K562 (cell line): Measurements from ENCODE around the gene RABGAP1L. TPM values are rescaled to one million over a fixed set of nuclear protein-coding genes. Genes with fewer than 3 reads are reported as not detected.

ENCODE experiments used
- E2F6 ChIP-seq, 2 experiments: IDR thresholded peaks; 2 replicates each; pipeline ENCODE4 v1.6.1; 2011; ENCODE audit warnings: borderline replicate concordance in 1 of 2, control low read depth in 1 of 2, low read depth in 1 of 2, low read length in 1 of 2, mild to moderate bottlenecking in 1 of 2, mixed read lengths in 1 of 2, moderate library complexity in 1 of 2; ENCODE audit not compliant: insufficient read depth in 1 of 2, insufficient read length in 1 of 2, poor library complexity in 1 of 2, severe bottlenecking in 1 of 2; ENCODE audit errors: extremely low read depth in 1 of 2
- FOXJ2 ChIP-seq: fragments of 200-800 bp; sonication (Bioruptor generic); IDR thresholded peaks from 2 replicates; pipeline ENCODE4 v1.6.1; 2016; ENCODE audit warnings: missing genetic modification characterization, missing compliant biosample characterization
- GABPB1 ChIP-seq: sonication (generic); formaldehyde crosslinking; IDR thresholded peaks from 2 replicates; pipeline ENCODE4 v1.8.0; 2022; ENCODE audit warnings: mild to moderate bottlenecking, missing genetic modification reagents
- MAFG ChIP-seq: fragments of 450-650 bp; conservative IDR thresholded peaks from 2 replicates; pipeline ENCODE4 v1.6.1; 2016; ENCODE audit warnings: missing genetic modification characterization, missing compliant biosample characterization
- MEF2D ChIP-seq: conservative IDR thresholded peaks from 2 replicates; pipeline ENCODE4 v1.6.1; 2016; ENCODE audit warnings: low read depth, missing genetic modification characterization, missing compliant biosample characterization
- NFE2 ChIP-seq: IDR thresholded peaks from 2 replicates; pipeline ENCODE4 v1.6.1; 2014; ENCODE audit warnings: antibody characterized with exemption, low read depth
- NKRF ChIP-seq: fragments of 450-650 bp; IDR thresholded peaks from 2 replicates; pipeline ENCODE4 v1.6.1; 2016; ENCODE audit warnings: borderline replicate concordance
- POLR3G ChIP-seq: IDR thresholded peaks from 2 replicates; pipeline ENCODE4 v1.6.1; 2011; ENCODE audit not compliant: insufficient read length, insufficient replicate concordance; ENCODE audit errors: extremely low read depth
- PURB ChIP-seq: sonication (generic); formaldehyde crosslinking; IDR thresholded peaks from 2 replicates; pipeline ENCODE4 v1.9.0; 2021; ENCODE audit warnings: low read depth, mild to moderate bottlenecking, missing genetic modification reagents
- PYGO2 ChIP-seq: fragments of 450-650 bp; IDR thresholded peaks from 2 replicates; pipeline ENCODE4 v1.6.1; 2016; ENCODE audit warnings: mild to moderate bottlenecking, missing genetic modification characterization, moderate library complexity, missing compliant biosample characterization
- RAD21 ChIP-seq, 2 experiments: fragments of 250-450 bp in 1 of 2; fragments of 450-650 bp in 1 of 2; sonication (Bioruptor Pico) in 1 of 2; formaldehyde crosslinking in 1 of 2; IDR thresholded peaks in 1 of 2; conservative IDR thresholded peaks in 1 of 2; 2 replicates each; pipeline versions ENCODE4 v1.4.0 to v1.8.0; 2020 to 2022; ENCODE audit warnings: mild to moderate bottlenecking in 2 of 2, moderate library complexity in 1 of 2
- RBM25 ChIP-seq: fragments of 200-400 bp; formaldehyde crosslinking; IDR thresholded peaks from 2 replicates; pipeline ENCODE4 v1.6.1; 2018; ENCODE audit warnings: low read length, low read depth, moderate library complexity; ENCODE audit not compliant: severe bottlenecking
- SIX5 ChIP-seq, 2 experiments: IDR thresholded peaks; 2 replicates each; pipeline ENCODE4 v1.6.1; 2011; ENCODE audit warnings: low read length in 2 of 2, borderline replicate concordance in 1 of 2, low read depth in 1 of 2, mild to moderate bottlenecking in 1 of 2, moderate library complexity in 1 of 2; ENCODE audit not compliant: insufficient read depth in 1 of 2
- SMARCA5 ChIP-seq: fragments of 450-650 bp; IDR thresholded peaks from 2 replicates; pipeline ENCODE4 v1.6.1; 2016
- THRA ChIP-seq: fragments of 450-650 bp; IDR thresholded peaks from 2 replicates; pipeline ENCODE4 v1.6.1; 2017; ENCODE audit warnings: mild to moderate bottlenecking, moderate library complexity
- YY1 ChIP-seq, 3 experiments: IDR thresholded peaks; 2 replicates each; pipeline ENCODE4 v1.6.1; 2011; ENCODE audit warnings: low read length in 2 of 3, mild to moderate bottlenecking in 2 of 3, moderate library complexity in 2 of 3, borderline replicate concordance in 1 of 3, control low read depth in 1 of 3, low read depth in 1 of 3; ENCODE audit not compliant: insufficient read depth in 3 of 3, insufficient replicate concordance in 2 of 3, control insufficient read depth in 1 of 3, insufficient read length in 1 of 3; ENCODE audit errors: extremely low read depth in 1 of 3
- ZNF384 ChIP-seq: IDR thresholded peaks from 2 replicates; pipeline ENCODE4 v1.6.1; 2012; ENCODE audit warnings: low read depth, low read length, improper control_type of control experiment
- ZNF639 ChIP-seq, 2 experiments: fragments of 200-800 bp in 1 of 2; sonication (Bioruptor generic) in 1 of 2; sonication (generic) in 1 of 2; formaldehyde crosslinking in 1 of 2; IDR thresholded peaks in 1 of 2; conservative IDR thresholded peaks in 1 of 2; 2 replicates each; pipeline versions ENCODE4 v1.5.0 to v1.6.1; 2016 to 2020; ENCODE audit warnings: missing compliant biosample characterization in 1 of 2, missing genetic modification characterization in 1 of 2, missing genetic modification reagents in 1 of 2
- polyA plus RNA-seq, 8 experiments: library from polyadenylated mRNA; depleted of rRNA in 4 of 8; stranded (reverse) in 5 of 8; unstranded in 3 of 8; fragments of >200 nt; fragmentation: Nextera tagmentation in 2 of 8; fragmentation: Illumina TruSeq in 1 of 8; extraction: Ambion mirVana in 2 of 8; extraction: Trizol in 1 of 8; gene quantifications; 2 replicates each; pipeline versions ENCODE4 v1.2.1 to v1.2.3, GENCODE V29; 2011 to 2014; ENCODE audit warnings: inconsistent platforms in 1 of 8, missing spikeins in 1 of 8
- total RNA-seq, 7 experiments: library from RNA; depleted of rRNA in 6 of 7; stranded (reverse); fragments of >200 nt in 6 of 7; fragmentation: Illumina TruSeq in 2 of 7; extraction: Trizol in 2 of 7; gene quantifications; 2 replicates each; pipeline versions ENCODE4 v1.2.1 to v1.2.3, GENCODE V29; 2011 to 2021; ENCODE audit warnings: low replicate concordance in 1 of 7

RABGAP1L gene
- total and polyA plus RNA-seq, 9 of the 15 experiments (the other 6 are each of a cell fraction or from before 2014, with no cell fraction given), result 16.5 to 44.9 (median 26.7) TPM

GRCh38 chr1:174965362-174966007, 806.2 kb downstream of the RABGAP1L start (continued):
- TF ChIP-seq FOXJ2 (no peak), RBM25 (peak; percentile 22), NKRF (no peak), MEF2D (0 out of 2 replicates have a peak, but pooled peaks have one; percentile 37), NFE2 (peak; percentile 96), E2F6 (IDR thresholded peaks at IDR 0.05; ENCODE audit: borderline replicate concordance in 1 of 2, extremely low read depth in 1 of 2, insufficient read depth in 1 of 2, insufficient read length in 1 of 2, low read depth in 1 of 2, low read length in 1 of 2, poor library complexity in 1 of 2, severe bottlenecking in 1 of 2) (peak in 1 of 2 experiments; percentile 47), POLR3G (no peak), THRA (no peak), ZNF639 (CRISPR knock-in tag; conservative IDR thresholded peaks at IDR 0.05 in 1 of 2, IDR thresholded peaks at IDR 0.05 in 1 of 2) (peak in 1 of 2 experiments; percentile 50; a peak in 1 of 4 replicates), PYGO2 (tag) (no peak), PURB (CRISPR knock-in tag) (no peak), GABPB1 (CRISPR knock-in tag) (no peak), YY1 (IDR thresholded peaks at IDR 0.05; ENCODE audit: borderline replicate concordance in 1 of 3, control insufficient read depth in 1 of 3, extremely low read depth in 1 of 3, insufficient read depth in 3 of 3, insufficient read length in 1 of 3, insufficient replicate concordance in 2 of 3, low read depth in 1 of 3, low read length in 2 of 3) (peak in 1 of 3 experiments; percentile 4), ZNF384 (no peak), SIX5 (IDR thresholded peaks at IDR 0.05; ENCODE audit: borderline replicate concordance in 1 of 2, insufficient read depth in 1 of 2, low read depth in 1 of 2, low read length in 2 of 2) (no peak), SMARCA5 (peak; percentile 39; the same call in 1 of the 2 replicates), MAFG (tag) (peak; percentile 89), RAD21 (CRISPR knock-in tag; conservative IDR thresholded peaks at IDR 0.05 in 1 of 2, IDR thresholded peaks at IDR 0.05 in 1 of 2) (peak in 1 of 2 experiments; percentile 10; a peak in 1 of 4 replicates)
